Activated CD4-positive, alpha-beta T cell treated with anti-CD3 and anti-CD28 coated beads, Interleukin-2, amount 10 ng/mL, durations not matched to agents 24 days and 14 days (primary cell): Measurements from ENCODE around the gene NOS1AP. TPM values are rescaled to one million over a fixed set of nuclear protein-coding genes. Genes with fewer than 3 reads are reported as not detected.

Experiments used
- DNase-seq: peaks from one replicate; pipeline ENCODE4 v3.0.0; 2022
- H3K27ac Mint-ChIP-seq: one replicate; pipeline ENCODE4 v1.8.0; 2022; ENCODE audit warnings: mild to moderate bottlenecking, mixed read lengths
- H3K27me3 Mint-ChIP-seq: one replicate; pipeline ENCODE4 v1.8.0; 2022; ENCODE audit warnings: mixed read lengths
- H3K36me3 Mint-ChIP-seq: one replicate; pipeline ENCODE4 v1.8.0; 2022; ENCODE audit warnings: low read depth, mild to moderate bottlenecking, mixed read lengths
- H3K4me1 Mint-ChIP-seq: one replicate; pipeline ENCODE4 v1.8.0; 2021; ENCODE audit warnings: mixed read lengths
- H3K4me3 Mint-ChIP-seq: one replicate; pipeline ENCODE4 v1.8.0; 2022; ENCODE audit warnings: mild to moderate bottlenecking, moderate library complexity, mixed read lengths
- H3K9me3 Mint-ChIP-seq: one replicate; pipeline ENCODE4 v1.8.0; 2021; ENCODE audit warnings: mixed read lengths
- intact Hi-C: fragments of 100-400 bp; cut with micrococcal nuclease; formaldehyde crosslinking; loops from one replicate; pipeline ENCODE4 v1.15.1; 2023
- total RNA-seq: library from RNA; stranded (reverse); gene quantifications from 2 replicates; pipeline ENCODE4 v1.2.3, GENCODE V29; 2022

Gene NOS1AP
- total RNA-seq, 1 donor from 2014 or later, result not detected

DNA sequence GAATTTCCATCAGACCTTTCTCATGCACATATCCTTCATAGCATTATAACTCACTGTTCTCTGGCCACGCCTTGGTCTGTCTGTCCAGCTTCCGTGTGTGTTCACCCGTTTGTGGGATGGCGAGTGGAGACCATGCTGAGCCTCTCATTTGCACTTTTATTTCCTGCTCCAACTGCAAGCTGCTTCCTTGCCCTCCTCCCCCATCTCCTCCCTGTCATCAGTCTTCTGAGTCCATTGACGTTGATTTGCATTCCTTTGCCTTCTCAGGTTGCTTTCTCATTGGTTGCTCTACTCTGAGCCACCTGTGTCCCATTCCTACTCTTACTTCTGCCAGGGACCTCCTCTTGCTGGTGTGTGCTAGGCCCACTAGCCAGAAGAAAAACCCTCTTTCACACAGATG is 146.4 kb downstream of the NOS1AP start:
- H3K4me1 Mint-ChIP-seq, result no peaks in the 10 kb centered on the region
- no peak overlapping the region for H3K27ac Mint-ChIP-seq
- H3K4me3 Mint-ChIP-seq, result no peak overlapping the region
- peaks cover 3% of the 10 kb centered on the region for H3K27me3 Mint-ChIP-seq
- intact Hi-C loops, result no loop called here
- H3K36me3 Mint-ChIP-seq, result no peaks in the 10 kb centered on the region
- H3K9me3 Mint-ChIP-seq, result no peaks in the 10 kb centered on the region
- no peak for DNase-seq

GRCh38 chr1:162216604-162217003 is 147.1 kb downstream of the NOS1AP start:
- H3K4me1 Mint-ChIP-seq, result no peaks in the 10 kb centered on the region
- H3K27me3 Mint-ChIP-seq, result peaks cover 3% of the 10 kb centered on the region
- DNase-seq, result no peak
- no peak overlapping the region for H3K27ac Mint-ChIP-seq
- no peaks in the 10 kb centered on the region for H3K36me3 Mint-ChIP-seq
- no peak overlapping the region for H3K4me3 Mint-ChIP-seq
- H3K9me3 Mint-ChIP-seq, result no peaks in the 10 kb centered on the region
- intact Hi-C loops, result no loop called here

GRCh38 chr1:162217706-162218105 is 148.2 kb downstream of the NOS1AP start:
- Mint-ChIP-seq H3K4me1 (no peaks in the 10 kb centered on the region), H3K27ac (no peak overlapping the region), H3K9me3 (no peaks in the 10 kb centered on the region), H3K27me3 (peaks cover 7% of the 10 kb centered on the region), H3K4me3 (no peak overlapping the region), H3K36me3 (no peaks in the 10 kb centered on the region)
- DNase-seq, result no peak
- intact Hi-C loops, result no loop called here

DNA sequence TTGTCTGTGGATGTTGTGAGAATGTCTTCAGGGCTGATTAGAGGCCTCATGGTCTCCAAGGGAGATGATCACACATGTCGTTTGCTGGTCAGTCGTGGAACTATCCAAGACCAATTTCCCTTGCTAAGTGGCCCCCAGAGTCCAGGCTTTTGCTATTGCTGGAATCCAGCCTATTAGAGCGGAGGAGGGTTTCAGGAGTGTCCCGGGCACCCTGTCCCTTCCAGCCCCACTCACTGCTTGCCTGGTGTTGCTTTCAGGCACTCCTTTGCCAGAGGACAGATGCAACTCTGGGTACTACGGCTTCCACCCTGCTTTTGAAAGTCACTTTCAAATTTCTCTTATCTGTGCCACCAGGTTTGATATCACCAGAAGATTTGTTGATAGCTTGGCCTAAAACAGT is 149.1 kb downstream of the NOS1AP start:
- H3K27me3 Mint-ChIP-seq, result peaks cover 11% of the 10 kb centered on the region
- no peak overlapping the region for H3K27ac Mint-ChIP-seq
- no peak overlapping the region for H3K4me3 Mint-ChIP-seq
- no peak for DNase-seq
- intact Hi-C loops, result no loop called here
- no peaks in the 10 kb centered on the region for H3K9me3 Mint-ChIP-seq
- H3K36me3 Mint-ChIP-seq, result no peaks in the 10 kb centered on the region
- no peaks in the 10 kb centered on the region for H3K4me1 Mint-ChIP-seq

DNA sequence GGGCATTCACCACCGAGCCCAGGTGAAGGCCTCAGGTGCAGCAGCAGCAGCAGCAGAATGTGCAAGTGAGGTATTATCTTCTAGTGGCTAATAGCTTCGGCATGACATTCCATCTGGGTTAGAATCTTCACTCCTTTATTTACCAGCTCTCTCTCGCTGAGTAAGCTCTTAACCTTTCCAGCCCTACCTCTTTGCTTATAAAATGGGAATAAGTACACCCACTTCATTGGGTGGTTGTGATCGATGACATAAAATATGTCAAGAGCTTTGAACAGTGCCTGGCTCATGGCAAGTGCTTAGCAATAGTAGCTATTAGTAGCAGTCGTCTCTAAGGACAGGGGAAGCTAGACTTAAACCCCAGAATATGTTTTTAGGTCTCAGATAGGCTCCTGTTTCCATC is 149.5 kb downstream of the NOS1AP start:
- no peak for DNase-seq
- Mint-ChIP-seq H3K4me3 (no peak overlapping the region), H3K27ac (no peak overlapping the region), H3K4me1 (no peaks in the 10 kb centered on the region), H3K27me3 (peaks cover 11% of the 10 kb centered on the region), H3K9me3 (no peaks in the 10 kb centered on the region), H3K36me3 (no peaks in the 10 kb centered on the region)
- intact Hi-C loops, result no loop called here

DNA sequence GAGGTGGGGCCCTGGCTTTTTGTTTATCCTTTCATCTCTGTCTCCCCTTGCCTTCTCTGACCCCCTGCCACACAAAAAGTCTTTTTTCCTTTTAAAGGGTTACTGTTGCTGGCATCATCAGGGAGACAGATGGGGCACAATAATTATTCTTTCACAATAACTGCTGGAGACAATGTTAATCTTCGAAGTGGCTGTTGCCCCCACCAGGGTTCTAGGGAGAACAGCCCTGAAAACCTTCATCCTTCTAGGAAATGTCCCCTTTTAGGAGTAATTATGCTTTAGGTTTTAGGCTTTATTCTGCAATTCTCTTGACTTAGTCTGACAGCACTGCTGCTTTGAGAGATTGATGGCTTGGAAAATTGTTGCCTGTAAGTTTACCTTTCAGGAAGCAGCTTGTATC is 150.0 kb downstream of the NOS1AP start:
- Mint-ChIP-seq H3K36me3 (no peaks in the 10 kb centered on the region), H3K4me1 (no peaks in the 10 kb centered on the region), H3K27me3 (peaks cover 11% of the 10 kb centered on the region)

GRCh38 chr1:162220009-162220539 is 150.6 kb downstream of the NOS1AP start:
- Mint-ChIP-seq H3K36me3 (no peaks in the 10 kb centered on the region), H3K9me3 (no peaks in the 10 kb centered on the region), H3K4me1 (no peaks in the 10 kb centered on the region), H3K27me3 (peaks cover 11% of the 10 kb centered on the region), H3K27ac (no peak overlapping the region), H3K4me3 (no peak overlapping the region)
- DNase-seq, result no peak
- intact Hi-C loops, result no loop called here

More for the DNA sequence above, 150.0 kb downstream of the NOS1AP start:
- intact Hi-C loops, result no loop called here
- H3K9me3 Mint-ChIP-seq, result no peaks in the 10 kb centered on the region
- DNase-seq, result no peak
- no peak overlapping the region for H3K27ac Mint-ChIP-seq
- H3K4me3 Mint-ChIP-seq, result no peak overlapping the region

DNA sequence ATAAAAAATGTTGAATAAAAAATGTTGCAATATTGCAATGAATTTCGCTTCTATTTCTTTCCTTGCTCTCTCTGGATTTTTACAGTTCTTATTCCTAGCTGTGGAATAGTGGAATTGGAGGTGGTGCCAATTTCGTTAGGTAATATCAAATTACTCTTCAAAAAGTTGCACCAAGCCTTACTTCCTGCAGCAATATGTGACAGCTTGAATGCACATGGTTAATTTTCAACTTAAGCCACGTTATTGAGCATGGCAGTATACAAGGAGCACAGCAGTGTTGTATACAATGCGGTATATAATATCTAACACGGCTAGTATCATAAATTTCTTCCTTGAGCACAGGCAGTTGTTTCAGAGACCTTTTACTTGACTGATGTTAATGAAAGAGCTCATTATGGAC is 152.5 kb downstream of the NOS1AP start:
- Mint-ChIP-seq H3K4me1 (no peaks in the 10 kb centered on the region), H3K4me3 (no peak overlapping the region), H3K36me3 (no peaks in the 10 kb centered on the region), H3K9me3 (no peaks in the 10 kb centered on the region), H3K27me3 (peaks cover 9% of the 10 kb centered on the region), H3K27ac (no peak overlapping the region)
- intact Hi-C loops, result no loop called here
- DNase-seq, result no peak

GRCh38 chr1:162222730-162223129 is 153.2 kb downstream of the NOS1AP start:
- intact Hi-C loops, result no loop called here
- Mint-ChIP-seq H3K9me3 (no peaks in the 10 kb centered on the region), H3K4me3 (no peak overlapping the region)

DNA sequence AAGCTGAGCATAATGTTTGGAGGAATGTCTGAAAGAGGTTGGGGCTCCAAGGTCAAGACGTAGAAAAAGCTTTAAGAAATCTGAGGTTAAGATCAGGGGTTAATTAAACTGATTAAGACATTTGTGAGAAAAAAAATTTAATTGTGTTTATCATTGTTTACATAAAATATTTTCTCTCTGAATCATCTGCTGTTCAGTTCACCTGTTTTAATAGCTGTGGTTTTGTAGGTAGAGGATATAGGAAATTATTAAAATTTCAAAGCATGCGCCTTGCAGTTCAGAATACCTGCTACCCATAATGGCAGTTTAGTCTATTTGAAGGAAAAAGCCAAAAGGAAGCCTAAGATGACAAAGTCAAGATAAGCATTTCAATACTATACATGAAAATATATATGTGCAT is 154.0 kb downstream of the NOS1AP start:
- no peak for DNase-seq
- Mint-ChIP-seq H3K4me1 (no peaks in the 10 kb centered on the region), H3K4me3 (no peak overlapping the region), H3K27me3 (peaks cover 12% of the 10 kb centered on the region), H3K9me3 (no peaks in the 10 kb centered on the region), H3K36me3 (no peaks in the 10 kb centered on the region), H3K27ac (no peak overlapping the region)
- intact Hi-C loops, result no loop called here

More at GRCh38 chr1:162222730-162223129, 153.2 kb downstream of the NOS1AP start:
- Mint-ChIP-seq H3K4me1 (no peaks in the 10 kb centered on the region), H3K27ac (no peak overlapping the region), H3K27me3 (peaks cover 10% of the 10 kb centered on the region), H3K36me3 (no peaks in the 10 kb centered on the region)
- no peak for DNase-seq

DNA sequence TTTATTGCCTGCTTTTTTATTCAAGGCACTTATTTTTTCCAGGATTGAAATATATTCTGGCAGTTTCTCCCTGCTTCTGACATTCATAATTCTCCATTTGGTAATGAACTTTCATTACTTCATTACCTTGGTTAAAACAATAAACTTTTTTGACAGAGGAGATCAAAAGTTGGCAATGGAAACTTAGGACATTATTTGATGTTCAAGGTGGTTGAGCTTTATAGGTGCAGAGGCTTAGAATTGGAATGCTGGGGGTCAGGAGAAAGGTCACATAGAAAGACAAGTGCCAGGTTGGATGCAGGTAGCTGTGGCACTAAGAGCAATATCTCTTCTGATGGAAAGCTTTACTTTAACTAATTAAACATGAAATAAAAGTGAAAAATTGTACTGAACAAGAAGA is 154.8 kb downstream of the NOS1AP start:
- H3K27ac Mint-ChIP-seq, result no peak overlapping the region
- no peaks in the 10 kb centered on the region for H3K4me1 Mint-ChIP-seq
- H3K4me3 Mint-ChIP-seq, result no peak overlapping the region
- intact Hi-C loops, result no loop called here
- no peaks in the 10 kb centered on the region for H3K36me3 Mint-ChIP-seq
- DNase-seq, result no peak
- H3K9me3 Mint-ChIP-seq, result no peaks in the 10 kb centered on the region
- peaks cover 16% of the 10 kb centered on the region for H3K27me3 Mint-ChIP-seq

DNA sequence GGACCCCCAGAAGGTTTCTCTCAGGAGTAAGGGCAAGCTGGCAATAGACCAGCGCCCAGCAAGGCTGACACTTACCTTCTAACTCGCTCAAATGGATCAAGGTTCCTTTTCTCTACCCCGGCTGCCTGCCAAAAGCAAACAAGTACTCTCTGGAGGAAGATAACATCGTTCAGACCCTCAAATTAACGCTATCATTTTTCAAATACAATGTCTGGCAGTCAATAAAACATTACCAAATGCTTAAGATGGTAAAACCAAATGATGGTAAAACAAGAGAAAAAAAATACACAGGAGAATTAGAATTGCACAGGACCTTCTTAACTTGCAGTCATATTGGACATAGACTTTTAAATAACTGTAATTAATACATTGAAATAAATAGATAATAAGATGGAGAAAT is 159.1 kb downstream of the NOS1AP start:
- Mint-ChIP-seq H3K36me3 (no peaks in the 10 kb centered on the region), H3K27ac (no peak overlapping the region), H3K9me3 (no peaks in the 10 kb centered on the region), H3K27me3 (peaks cover 13% of the 10 kb centered on the region), H3K4me1 (no peaks in the 10 kb centered on the region), H3K4me3 (no peak overlapping the region)
- intact Hi-C loops, result no loop called here
- no peak for DNase-seq

GRCh38 chr1:162229549-162229948 is 160.1 kb downstream of the NOS1AP start:
- H3K36me3 Mint-ChIP-seq, result no peaks in the 10 kb centered on the region
- intact Hi-C loops, result no loop called here
- no peak overlapping the region for H3K27ac Mint-ChIP-seq
- peaks cover 18% of the 10 kb centered on the region for H3K27me3 Mint-ChIP-seq
- DNase-seq, result no peak
- no peak overlapping the region for H3K4me3 Mint-ChIP-seq
- H3K4me1 Mint-ChIP-seq, result no peaks in the 10 kb centered on the region
- no peaks in the 10 kb centered on the region for H3K9me3 Mint-ChIP-seq

- peaks cover 19% of the 10 kb centered on the region for H3K27me3 Mint-ChIP-seq
- intact Hi-C loops, result no loop called here
- H3K4me3 Mint-ChIP-seq, result no peak overlapping the region
- H3K9me3 Mint-ChIP-seq, result no peaks in the 10 kb centered on the region
- no peak for DNase-seq
- H3K36me3 Mint-ChIP-seq, result no peaks in the 10 kb centered on the region
- H3K4me1 Mint-ChIP-seq, result no peaks in the 10 kb centered on the region
- no peak overlapping the region for H3K27ac Mint-ChIP-seq
Observed at GRCh38 chr1:162230096-162230495, 160.6 kb downstream of the NOS1AP start.

- Mint-ChIP-seq H3K4me1 (no peaks in the 10 kb centered on the region), H3K27ac (no peak overlapping the region), H3K27me3 (peaks cover 21% of the 10 kb centered on the region), H3K4me3 (no peak overlapping the region), H3K9me3 (no peaks in the 10 kb centered on the region), H3K36me3 (no peaks in the 10 kb centered on the region)
- intact Hi-C loops, result no loop called here
- no peak for DNase-seq
Observed at GRCh38 chr1:162230517-162230916, 161.0 kb downstream of the NOS1AP start.
